OCI-LY3 (cell line): ENCODE results near the gene ACSL3.

Source experiments
- H2AFZ ChIP-seq: fragments of 200-600, 300-600 bp; shearing (Covaris generic); 2 replicates; pipeline ENCODE4 v1.6.0; 2014; ENCODE audit warnings: antibody characterized with exemption, low read depth, low read length
- H3K27ac ChIP-seq: fragments of 200-600, 300-600 bp; sonication (generic); 2 replicates; pipeline ENCODE4 v1.5.1; 2014; ENCODE audit warnings: mild to moderate bottlenecking, low read length, moderate library complexity, mixed read lengths
- H3K27me3 ChIP-seq: fragments of 200-600, 300-600 bp; sonication (generic); 2 replicates; pipeline ENCODE4 v1.6.1; 2014; ENCODE audit warnings: low read depth, low read length, mixed read lengths
- H3K36me3 ChIP-seq: fragments of 200-600, 300-600 bp; sonication (generic); replicated peaks from 2 replicates; pipeline ENCODE3; 2014; ENCODE audit warnings: low read depth, low read length, mixed read lengths
- H3K4me1 ChIP-seq: fragments of 300-600, 200-600 bp; sonication (generic); 2 replicates; pipeline ENCODE4 v1.6.1; 2014; ENCODE audit warnings: low read length, mixed read lengths
- H3K4me2 ChIP-seq: fragments of 200-600, 300-600 bp; sonication (generic); 2 replicates; pipeline ENCODE4 v1.6.1; 2014; ENCODE audit warnings: low read length, mixed read lengths
- H3K4me3 ChIP-seq: fragments of 300-600, 200-600 bp; sonication (generic); 2 replicates; pipeline ENCODE4 v1.5.1; 2014; ENCODE audit warnings: antibody characterized with exemption, mild to moderate bottlenecking, low read length, moderate library complexity
- H3K79me2 ChIP-seq: fragments of 300-600, 200-600 bp; shearing (Covaris generic); 2 replicates; pipeline ENCODE4 v1.6.1; 2014; ENCODE audit warnings: mild to moderate bottlenecking, low read length, mixed read lengths
- H3K9ac ChIP-seq: fragments of 300-600, 200-600 bp; shearing (Covaris generic); 2 replicates; pipeline ENCODE4 v1.6.0; 2014; ENCODE audit warnings: mild to moderate bottlenecking, low read length, moderate library complexity
- H3K9me3 ChIP-seq: fragments of 200-600, 300-600 bp; shearing (Covaris generic); 2 replicates; pipeline ENCODE4 v1.6.1; 2014; ENCODE audit warnings: low read length, mixed read lengths; ENCODE audit not compliant: insufficient read depth
- H4K20me1 ChIP-seq: fragments of 200-600, 300-600 bp; sonication (generic); 2 replicates; pipeline ENCODE4 v1.6.1; 2016; ENCODE audit warnings: low read length, mixed read lengths; ENCODE audit not compliant: insufficient read depth
- EZH2phosphoT487 ChIP-seq: fragments of 200-600 bp; shearing (Covaris generic); IDR thresholded peaks from 2 replicates; pipeline ENCODE4 v1.6.1; 2018; ENCODE audit warnings: antibody characterized with exemption, mixed run types, low read depth
- TF ChIP-seq, protein P1 (sequence below): fragments of 200-600, 300-600 bp; sonication (generic); IDR thresholded peaks from 2 replicates; pipeline ENCODE4 v1.5.1; 2014; ENCODE audit warnings: antibody characterized with exemption, low read length, low read depth

Gene ACSL3

GRCh38 chr2:222927600-222927999, 66.8 kb downstream of the ACSL3 start:
- Histone ChIP-seq H3K9me3 (no peaks in the 10 kb centered on the region), H3K4me1 (peaks cover 65% of the 10 kb centered on the region), H3K27me3 (no peaks in the 10 kb centered on the region), H4K20me1 (no peaks in the 10 kb centered on the region), H3K36me3 (peaks cover 29% of the 10 kb centered on the region), H3K4me2 (peak overlapping the region; percentile 81), H3K4me3 (peak overlapping the region; percentile 60; the same call in 1 of the 2 replicates), H3K9ac (peak overlapping the region; percentile 96), H2AFZ (no peak overlapping the region), H3K27ac (peak overlapping the region; percentile 100), H3K79me2 (peaks cover 14% of the 10 kb centered on the region)
- TF ChIP-seq, protein P1, sequence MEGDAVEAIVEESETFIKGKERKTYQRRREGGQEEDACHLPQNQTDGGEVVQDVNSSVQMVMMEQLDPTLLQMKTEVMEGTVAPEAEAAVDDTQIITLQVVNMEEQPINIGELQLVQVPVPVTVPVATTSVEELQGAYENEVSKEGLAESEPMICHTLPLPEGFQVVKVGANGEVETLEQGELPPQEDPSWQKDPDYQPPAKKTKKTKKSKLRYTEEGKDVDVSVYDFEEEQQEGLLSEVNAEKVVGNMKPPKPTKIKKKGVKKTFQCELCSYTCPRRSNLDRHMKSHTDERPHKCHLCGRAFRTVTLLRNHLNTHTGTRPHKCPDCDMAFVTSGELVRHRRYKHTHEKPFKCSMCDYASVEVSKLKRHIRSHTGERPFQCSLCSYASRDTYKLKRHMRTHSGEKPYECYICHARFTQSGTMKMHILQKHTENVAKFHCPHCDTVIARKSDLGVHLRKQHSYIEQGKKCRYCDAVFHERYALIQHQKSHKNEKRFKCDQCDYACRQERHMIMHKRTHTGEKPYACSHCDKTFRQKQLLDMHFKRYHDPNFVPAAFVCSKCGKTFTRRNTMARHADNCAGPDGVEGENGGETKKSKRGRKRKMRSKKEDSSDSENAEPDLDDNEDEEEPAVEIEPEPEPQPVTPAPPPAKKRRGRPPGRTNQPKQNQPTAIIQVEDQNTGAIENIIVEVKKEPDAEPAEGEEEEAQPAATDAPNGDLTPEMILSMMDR = no peak
- no peak for TF ChIP-seq EZH2phosphoT487

DNA sequence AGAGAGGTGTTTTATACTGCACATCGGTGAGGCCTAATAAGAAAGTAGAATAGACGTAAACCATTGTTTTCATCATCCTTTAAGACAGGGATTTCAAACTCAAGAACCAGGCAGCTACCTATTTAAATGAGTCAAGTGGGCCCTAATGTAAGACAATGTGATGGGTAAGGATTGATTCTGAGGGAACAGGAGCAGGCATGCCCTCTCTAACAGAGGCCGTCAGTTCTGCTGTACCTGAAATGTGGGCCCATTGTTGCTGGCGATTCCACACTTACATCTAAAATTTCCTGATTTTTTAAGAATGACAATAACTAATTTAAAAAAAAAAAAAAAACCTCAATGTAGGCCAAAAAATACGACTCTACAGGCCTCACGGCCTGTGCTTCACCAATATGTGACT, 67.5 kb downstream of the ACSL3 start:
- Histone ChIP-seq H3K79me2 (peaks cover 14% of the 10 kb centered on the region), H3K27me3 (no peaks in the 10 kb centered on the region), H3K4me3 (peak overlapping the region; percentile 42), H3K9me3 (no peaks in the 10 kb centered on the region), H3K4me2 (peak overlapping the region; percentile 68), H3K27ac (peak overlapping the region; percentile 100), H3K36me3 (peaks cover 29% of the 10 kb centered on the region), H2AFZ (no peak overlapping the region), H4K20me1 (no peaks in the 10 kb centered on the region), H3K9ac (peak overlapping the region; percentile 96), H3K4me1 (peaks cover 65% of the 10 kb centered on the region)
- TF ChIP-seq EZH2phosphoT487 = no peak
- TF ChIP-seq, protein P1 = no peak

- peaks cover 46% of the 10 kb centered on the region for H3K36me3 ChIP-seq
- peaks cover 54% of the 10 kb centered on the region for H3K4me1 ChIP-seq
- no peaks in the 10 kb centered on the region for H3K27me3 ChIP-seq
- H3K27ac ChIP-seq = peak overlapping the region; percentile 75
- H3K4me2 ChIP-seq = 0 out of 2 replicates have a peak overlapping the region, but pooled peaks have one; percentile 23
- H3K79me2 ChIP-seq = peaks cover 14% of the 10 kb centered on the region
- TF ChIP-seq EZH2phosphoT487 = no peak
- H3K9me3 ChIP-seq = no peaks in the 10 kb centered on the region
- H3K4me3 ChIP-seq = no peak overlapping the region
- no peak overlapping the region for H2AFZ ChIP-seq
- no peaks in the 10 kb centered on the region for H4K20me1 ChIP-seq
- peak overlapping the region; percentile 31 for H3K9ac ChIP-seq
Measured at GRCh38 chr2:222930862-222931261, 70.0 kb downstream of the ACSL3 start.

- Histone ChIP-seq H3K36me3 (peaks cover 53% of the 10 kb centered on the region), H4K20me1 (no peaks in the 10 kb centered on the region), H3K27ac (peak overlapping the region; percentile 75), H3K4me3 (no peak overlapping the region), H3K9ac (no peak overlapping the region), H3K9me3 (no peaks in the 10 kb centered on the region), H3K27me3 (no peaks in the 10 kb centered on the region), H3K4me1 (peaks cover 46% of the 10 kb centered on the region), H2AFZ (no peak overlapping the region), H3K4me2 (no peak overlapping the region), H3K79me2 (peaks cover 14% of the 10 kb centered on the region)
- TF ChIP-seq EZH2phosphoT487 = no peak
- TF ChIP-seq, protein P1 = no peak
Measured at GRCh38 chr2:222931659-222932058, 70.8 kb downstream of the ACSL3 start.
